Measurements from ENCODE around the gene BSDC1.

The BSDC1 gene

GRCh38 chr1:32334864-32335534 lies 59.2 kb downstream of the BSDC1 start:
- no peaks in the 10 kb centered on the region for H3K9me3 ChIP-seq (ENCODE audit: control insufficient read depth, insufficient read depth, low read length)
- H3K4me3 ChIP-seq (ENCODE audit: low read depth, low read length): peak overlapping the region; percentile 68
- peak overlapping the region; percentile 87 for H3K27ac ChIP-seq (ENCODE audit: low read depth, low read length)
- peaks cover 48% of the 10 kb centered on the region for H3K36me3 ChIP-seq (ENCODE audit: control insufficient read depth, insufficient read depth, low read length)
- H3K4me1 ChIP-seq (ENCODE audit: control insufficient read depth, insufficient read depth, low read length): peaks cover 37% of the 10 kb centered on the region
- H3K9ac ChIP-seq (ENCODE audit: low read depth, low read length): peak overlapping the region; percentile 78
- 0 out of 2 replicates have a peak, but pooled peaks cover 4% of the 10 kb centered on the region for H3K27me3 ChIP-seq (ENCODE audit: control insufficient read depth, insufficient read depth, low read length)

- H3K27me3 ChIP-seq (ENCODE audit: control insufficient read depth, insufficient read depth, low read length): 0 out of 2 replicates have a peak, but pooled peaks cover 4% of the 10 kb centered on the region
- peaks cover 54% of the 10 kb centered on the region for H3K36me3 ChIP-seq (ENCODE audit: control insufficient read depth, insufficient read depth, low read length)
- peak overlapping the region; percentile 87 for H3K27ac ChIP-seq (ENCODE audit: low read depth, low read length)
- peaks cover 37% of the 10 kb centered on the region for H3K4me1 ChIP-seq (ENCODE audit: control insufficient read depth, insufficient read depth, low read length)
- H3K9me3 ChIP-seq (ENCODE audit: control insufficient read depth, insufficient read depth, low read length): no peaks in the 10 kb centered on the region
- peak overlapping the region; percentile 68 for H3K4me3 ChIP-seq (ENCODE audit: low read depth, low read length)
- H3K9ac ChIP-seq (ENCODE audit: low read depth, low read length): peak overlapping the region; percentile 78
Observed at GRCh38 chr1:32334274-32334861, 59.9 kb downstream of the BSDC1 start.

GRCh38 chr1:32333251-32333963 lies 60.8 kb downstream of the BSDC1 start:
- peaks cover 37% of the 10 kb centered on the region for H3K4me1 ChIP-seq (ENCODE audit: control insufficient read depth, insufficient read depth, low read length)
- H3K4me3 ChIP-seq (ENCODE audit: low read depth, low read length): 0 out of 2 replicates have a peak overlapping the region, but pooled peaks have one; percentile 68
- H3K36me3 ChIP-seq (ENCODE audit: control insufficient read depth, insufficient read depth, low read length): peaks cover 64% of the 10 kb centered on the region
- peak overlapping the region; percentile 2 for H3K27ac ChIP-seq (ENCODE audit: low read depth, low read length)
- H3K9me3 ChIP-seq (ENCODE audit: control insufficient read depth, insufficient read depth, low read length): no peaks in the 10 kb centered on the region
- H3K9ac ChIP-seq (ENCODE audit: low read depth, low read length): no peak overlapping the region
- H3K27me3 ChIP-seq (ENCODE audit: control insufficient read depth, insufficient read depth, low read length): 0 out of 2 replicates have a peak, but pooled peaks cover 4% of the 10 kb centered on the region

- Histone ChIP-seq H3K27ac (ENCODE audit: low read depth, low read length) (peak overlapping the region; percentile 74), H3K4me3 (ENCODE audit: low read depth, low read length) (no peak overlapping the region), H3K36me3 (ENCODE audit: control insufficient read depth, insufficient read depth, low read length) (peaks cover 73% of the 10 kb centered on the region), H3K4me1 (ENCODE audit: control insufficient read depth, insufficient read depth, low read length) (peaks cover 33% of the 10 kb centered on the region), H3K9ac (ENCODE audit: low read depth, low read length) (no peak overlapping the region), H3K9me3 (ENCODE audit: control insufficient read depth, insufficient read depth, low read length) (no peaks in the 10 kb centered on the region), H3K27me3 (ENCODE audit: control insufficient read depth, insufficient read depth, low read length) (0 out of 2 replicates have a peak, but pooled peaks cover 4% of the 10 kb centered on the region)
Observed at GRCh38 chr1:32332290-32333079, 61.8 kb downstream of the BSDC1 start.

GRCh38 chr1:32331549-32331948 lies 62.7 kb downstream of the BSDC1 start:
- peaks cover 82% of the 10 kb centered on the region for H3K36me3 ChIP-seq (ENCODE audit: control insufficient read depth, insufficient read depth, low read length)

GRCh38 chr1:32330558-32331151 lies 63.6 kb downstream of the BSDC1 start:
- H3K27ac ChIP-seq (ENCODE audit: low read depth, low read length): no peak overlapping the region
- no peaks in the 10 kb centered on the region for H3K9me3 ChIP-seq (ENCODE audit: control insufficient read depth, insufficient read depth, low read length)
- H3K4me1 ChIP-seq (ENCODE audit: control insufficient read depth, insufficient read depth, low read length): peaks cover 24% of the 10 kb centered on the region
- no peak overlapping the region for H3K9ac ChIP-seq (ENCODE audit: low read depth, low read length)
- no peaks in the 10 kb centered on the region for H3K27me3 ChIP-seq (ENCODE audit: control insufficient read depth, insufficient read depth, low read length)
- peaks cover 90% of the 10 kb centered on the region for H3K36me3 ChIP-seq (ENCODE audit: control insufficient read depth, insufficient read depth, low read length)
- H3K4me3 ChIP-seq (ENCODE audit: low read depth, low read length): no peak overlapping the region

More at GRCh38 chr1:32331549-32331948, 62.7 kb downstream of the BSDC1 start:
- Histone ChIP-seq H3K9ac (ENCODE audit: low read depth, low read length) (no peak overlapping the region), H3K4me3 (ENCODE audit: low read depth, low read length) (no peak overlapping the region), H3K9me3 (ENCODE audit: control insufficient read depth, insufficient read depth, low read length) (no peaks in the 10 kb centered on the region), H3K4me1 (ENCODE audit: control insufficient read depth, insufficient read depth, low read length) (peaks cover 25% of the 10 kb centered on the region), H3K27me3 (ENCODE audit: control insufficient read depth, insufficient read depth, low read length) (no peaks in the 10 kb centered on the region), H3K27ac (ENCODE audit: low read depth, low read length) (peak overlapping the region; percentile 74)

GRCh38 chr1:32329931-32330466 lies 64.2 kb downstream of the BSDC1 start:
- H3K36me3 ChIP-seq (ENCODE audit: control insufficient read depth, insufficient read depth, low read length): peaks cover 97% of the 10 kb centered on the region
- no peak overlapping the region for H3K9ac ChIP-seq (ENCODE audit: low read depth, low read length)

GRCh38 chr1:32327204-32327603 lies 67.0 kb downstream of the BSDC1 start:
- Histone ChIP-seq H3K9me3 (ENCODE audit: control insufficient read depth, insufficient read depth, low read length) (no peaks in the 10 kb centered on the region), H3K27ac (ENCODE audit: low read depth, low read length) (no peak overlapping the region), H3K9ac (ENCODE audit: low read depth, low read length) (no peak overlapping the region), H3K4me1 (ENCODE audit: control insufficient read depth, insufficient read depth, low read length) (peaks cover 2% of the 10 kb centered on the region), H3K36me3 (ENCODE audit: control insufficient read depth, insufficient read depth, low read length) (peaks cover 88% of the 10 kb centered on the region), H3K27me3 (ENCODE audit: control insufficient read depth, insufficient read depth, low read length) (no peaks in the 10 kb centered on the region), H3K4me3 (ENCODE audit: low read depth, low read length) (no peak overlapping the region)

More at GRCh38 chr1:32329931-32330466, 64.2 kb downstream of the BSDC1 start:
- Histone ChIP-seq H3K27me3 (ENCODE audit: control insufficient read depth, insufficient read depth, low read length) (no peaks in the 10 kb centered on the region), H3K4me3 (ENCODE audit: low read depth, low read length) (no peak overlapping the region), H3K4me1 (ENCODE audit: control insufficient read depth, insufficient read depth, low read length) (peaks cover 24% of the 10 kb centered on the region), H3K27ac (ENCODE audit: low read depth, low read length) (no peak overlapping the region), H3K9me3 (ENCODE audit: control insufficient read depth, insufficient read depth, low read length) (no peaks in the 10 kb centered on the region)

- no peaks in the 10 kb centered on the region for H3K27me3 ChIP-seq (ENCODE audit: control insufficient read depth, insufficient read depth, low read length)
- no peak overlapping the region for H3K4me3 ChIP-seq (ENCODE audit: low read depth, low read length)
- H3K36me3 ChIP-seq (ENCODE audit: control insufficient read depth, insufficient read depth, low read length): peaks cover 71% of the 10 kb centered on the region
- no peaks in the 10 kb centered on the region for H3K4me1 ChIP-seq (ENCODE audit: control insufficient read depth, insufficient read depth, low read length)
- peak overlapping the region; percentile 42 for H3K27ac ChIP-seq (ENCODE audit: low read depth, low read length)
- no peaks in the 10 kb centered on the region for H3K9me3 ChIP-seq (ENCODE audit: control insufficient read depth, insufficient read depth, low read length)
- H3K9ac ChIP-seq (ENCODE audit: low read depth, low read length): no peak overlapping the region
Observed at GRCh38 chr1:32321712-32322291, 72.4 kb downstream of the BSDC1 start.

Data from HUES48 (cell line).